Measurements from ENCODE around the gene GALNT14. TPM values are rescaled to one million over a fixed set of nuclear protein-coding genes. Genes with fewer than 3 reads are reported as not detected.

GALNT14 gene
- total and polyA plus RNA-seq, 12 donors: 0.39 to 8.9 (median 1.7) TPM; not detected in 2

DNA sequence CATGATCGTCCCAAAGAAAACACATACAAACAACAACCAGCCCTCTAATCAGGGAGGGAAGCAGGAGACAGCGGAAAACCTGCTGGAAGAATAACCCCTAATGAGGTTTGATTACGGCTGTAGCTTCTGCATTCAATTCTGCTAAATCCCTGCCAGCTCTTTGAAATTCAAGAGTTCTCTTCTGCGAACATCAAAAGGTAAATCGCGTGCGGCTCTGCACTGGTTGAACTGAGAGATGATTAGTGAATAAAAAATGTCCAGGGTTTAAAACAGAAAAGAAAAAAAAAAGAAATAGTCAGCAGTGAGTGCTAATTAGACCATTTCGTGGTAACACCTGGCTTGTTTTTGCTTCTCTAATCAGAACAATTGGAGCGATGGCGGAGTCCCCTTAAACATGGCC is 178.0 kb downstream of the GALNT14 start:
- Histone ChIP-seq H3K4me3 (no peak overlapping the region), H3K27ac (no peak overlapping the region), H3K27me3 (no peaks in the 10 kb centered on the region), H3K9me3 (replicated peaks in 1 of 3) (no peaks in the 10 kb centered on the region), H3K4me1 (replicated peaks in 1 of 2) (no peaks in the 10 kb centered on the region), H3K36me3 (replicated peaks in 1 of 2) (no peaks in the 10 kb centered on the region)
- intact Hi-C loops (cut with DNase I): no loop called here
- no peak for DNase-seq
- 91 to 94% (median 94%) methylated on average over 10 of the region's 10 CpGs for WGBS, 4 donors
- no peak for TF ChIP-seq POLR2A (IDR thresholded peaks at IDR 0.05)
- TF ChIP-seq, protein P1, sequence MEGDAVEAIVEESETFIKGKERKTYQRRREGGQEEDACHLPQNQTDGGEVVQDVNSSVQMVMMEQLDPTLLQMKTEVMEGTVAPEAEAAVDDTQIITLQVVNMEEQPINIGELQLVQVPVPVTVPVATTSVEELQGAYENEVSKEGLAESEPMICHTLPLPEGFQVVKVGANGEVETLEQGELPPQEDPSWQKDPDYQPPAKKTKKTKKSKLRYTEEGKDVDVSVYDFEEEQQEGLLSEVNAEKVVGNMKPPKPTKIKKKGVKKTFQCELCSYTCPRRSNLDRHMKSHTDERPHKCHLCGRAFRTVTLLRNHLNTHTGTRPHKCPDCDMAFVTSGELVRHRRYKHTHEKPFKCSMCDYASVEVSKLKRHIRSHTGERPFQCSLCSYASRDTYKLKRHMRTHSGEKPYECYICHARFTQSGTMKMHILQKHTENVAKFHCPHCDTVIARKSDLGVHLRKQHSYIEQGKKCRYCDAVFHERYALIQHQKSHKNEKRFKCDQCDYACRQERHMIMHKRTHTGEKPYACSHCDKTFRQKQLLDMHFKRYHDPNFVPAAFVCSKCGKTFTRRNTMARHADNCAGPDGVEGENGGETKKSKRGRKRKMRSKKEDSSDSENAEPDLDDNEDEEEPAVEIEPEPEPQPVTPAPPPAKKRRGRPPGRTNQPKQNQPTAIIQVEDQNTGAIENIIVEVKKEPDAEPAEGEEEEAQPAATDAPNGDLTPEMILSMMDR (IDR thresholded peaks at IDR 0.05): no peak

DNA sequence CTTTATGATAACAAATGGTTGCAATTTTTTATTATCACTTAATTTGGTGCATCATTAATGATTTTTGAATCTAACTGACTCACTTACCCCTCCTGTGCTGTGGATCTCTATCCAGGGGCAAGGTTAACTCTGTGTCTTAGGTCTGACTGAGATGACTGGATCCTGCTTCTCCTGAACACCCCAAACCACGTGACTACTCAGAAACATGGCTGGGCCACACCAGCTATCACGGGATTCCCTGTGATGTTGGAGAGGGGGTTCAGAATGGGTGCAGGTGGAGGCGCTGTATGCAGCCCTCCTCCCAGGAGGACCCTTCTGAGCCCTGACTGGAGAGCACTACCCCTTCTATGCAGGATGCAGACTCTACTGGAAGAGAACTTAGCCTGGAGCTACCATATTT is 178.6 kb downstream of the GALNT14 start:
- WGBS, 4 donors: 77 to 92% (median 85%) methylated on average over 3 of the region's 3 CpGs
- H3K36me3 ChIP-seq (replicated peaks in 1 of 2): no peaks in the 10 kb centered on the region
- no peaks in the 10 kb centered on the region for H3K27me3 ChIP-seq
- no peak for TF ChIP-seq POLR2A (IDR thresholded peaks at IDR 0.05)
- TF ChIP-seq, protein P1 (IDR thresholded peaks at IDR 0.05): no peak
- H3K4me3 ChIP-seq: no peak overlapping the region
- H3K9me3 ChIP-seq (replicated peaks in 1 of 3): no peaks in the 10 kb centered on the region
- no peaks in the 10 kb centered on the region for H3K4me1 ChIP-seq (replicated peaks in 1 of 2)
- DNase-seq: no peak
- H3K27ac ChIP-seq: no peak overlapping the region
- intact Hi-C loops (cut with DNase I): no loop called here

DNA sequence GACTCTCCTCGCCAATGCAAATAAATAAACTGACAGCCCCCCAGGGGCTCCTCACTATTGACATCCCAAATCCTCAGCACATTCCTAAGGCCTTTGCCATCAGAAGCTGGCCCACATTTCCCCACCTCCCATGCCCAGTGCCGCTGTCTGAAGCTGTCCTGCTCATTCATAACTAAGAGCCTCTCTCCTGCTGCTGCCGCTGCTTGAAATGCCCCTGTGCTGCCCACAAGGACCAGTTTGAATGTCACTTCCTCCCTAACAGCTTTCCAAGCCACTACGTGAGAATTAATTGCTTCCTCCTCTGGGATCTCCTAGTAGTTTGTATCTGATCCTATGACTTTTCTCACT is 179.3 kb downstream of the GALNT14 start:
- intact Hi-C loops (cut with DNase I): no loop called here
- TF ChIP-seq, protein P1 (IDR thresholded peaks at IDR 0.05): no peak
- Histone ChIP-seq H3K9me3 (replicated peaks in 1 of 3) (no peaks in the 10 kb centered on the region), H3K4me3 (no peak overlapping the region), H3K27ac (no peak overlapping the region), H3K36me3 (replicated peaks in 1 of 2) (no peaks in the 10 kb centered on the region), H3K4me1 (replicated peaks in 1 of 2) (no peaks in the 10 kb centered on the region), H3K27me3 (no peaks in the 10 kb centered on the region)
- 57 to 72% (median 66%) methylated on average over 4 of the region's 4 CpGs for WGBS, 4 donors
- DNase-seq: no peak

DNA sequence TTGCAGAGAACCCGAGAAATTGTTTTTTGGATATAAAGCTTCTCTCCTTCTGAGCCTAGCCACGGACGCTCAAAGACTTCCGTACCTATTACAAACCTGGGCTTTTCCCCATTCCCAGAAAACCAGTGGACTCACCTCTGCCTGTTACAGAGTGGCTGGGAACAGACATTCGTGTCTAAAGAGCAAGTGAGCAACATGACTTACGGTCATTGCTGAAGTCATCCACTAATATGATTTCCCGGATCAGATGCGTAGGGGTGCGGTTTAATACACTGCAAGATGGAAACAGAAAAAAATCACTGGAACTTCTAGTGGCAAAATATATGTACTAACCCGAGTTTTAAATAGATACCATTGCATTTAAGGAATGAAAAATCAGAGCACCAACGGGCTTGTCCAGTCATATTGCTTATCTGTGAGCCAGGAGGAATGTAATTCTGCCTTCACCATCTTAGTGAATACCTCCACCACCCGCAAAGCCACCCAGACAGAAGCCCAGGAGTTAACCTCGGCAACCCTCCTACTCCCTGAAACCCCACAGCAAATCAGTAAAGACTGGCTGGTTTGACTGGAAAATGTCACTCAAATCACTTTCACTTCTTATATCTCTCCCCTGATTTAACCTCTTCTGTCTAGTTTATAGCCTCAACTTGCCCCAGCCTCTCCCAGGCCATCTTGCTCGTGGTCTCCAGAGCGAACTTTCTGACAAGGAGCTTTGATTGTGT is 179.9 kb downstream of the GALNT14 start:
- WGBS, 4 donors: 88 to 93% (median 91%) methylated on average over 15 of the region's 15 CpGs
- no peak overlapping the region for H3K4me3 ChIP-seq
- intact Hi-C loops (cut with DNase I): no loop called here

More for the DNA sequence above, 179.9 kb downstream of the GALNT14 start:
- Histone ChIP-seq H3K36me3 (replicated peaks in 1 of 2) (no peaks in the 10 kb centered on the region), H3K27me3 (no peaks in the 10 kb centered on the region), H3K9me3 (replicated peaks in 1 of 3) (no peaks in the 10 kb centered on the region), H3K4me1 (replicated peaks in 1 of 2) (no peaks in the 10 kb centered on the region), H3K27ac (no peak overlapping the region)
- TF ChIP-seq, protein P1 (IDR thresholded peaks at IDR 0.05): no peak
- TF ChIP-seq POLR2A (IDR thresholded peaks at IDR 0.05): no peak
- no peak for DNase-seq

Data from adrenal gland (tissue), 12 donors.